DND-41 (cell line): Measurements from ENCODE around the gene FBXL13.
"Not testable (repeated sequence)": the region's sequence is repeated elsewhere in the genome, so short reads cannot be mapped to it uniquely, and the experiment has no call there.

Source experiments
- ATAC-seq: fragments of 200-7000 bp; cut with Tn5 transposase; 3 replicates; pipeline ENCODE4 v1.9.1; 2021; ENCODE audit warnings: low read depth; ENCODE audit not compliant: insufficient read depth
- DNase-seq: peaks from one replicate; pipeline ENCODE4 v3.0.0-alpha.2; 2020
- H2AFZ ChIP-seq: 2 replicates; pipeline ENCODE4 v1.6.0; 2012; ENCODE audit warnings: low read depth, low read length
- H3K27ac ChIP-seq: 2 replicates; pipeline ENCODE4 v1.5.1; 2012; ENCODE audit warnings: low read length, inconsistent platforms
- H3K27me3 ChIP-seq: fragments of 200-600 bp; sonication (generic); 2 replicates; pipeline ENCODE4 v1.6.0; 2012; ENCODE audit warnings: low read length, mild to moderate bottlenecking, inconsistent platforms; ENCODE audit not compliant: insufficient read depth, poor library complexity
- H3K36me3 ChIP-seq: 2 replicates; pipeline ENCODE4 v1.5.1; 2012; ENCODE audit warnings: low read length, inconsistent platforms; ENCODE audit not compliant: insufficient read depth
- H3K4me1 ChIP-seq: 2 replicates; pipeline ENCODE4 v1.5.1; 2012; ENCODE audit warnings: mild to moderate bottlenecking, low read length; ENCODE audit not compliant: insufficient read depth
- H3K4me2 ChIP-seq: 2 replicates; pipeline ENCODE4 v1.6.0; 2012; ENCODE audit warnings: mild to moderate bottlenecking, moderate library complexity, low read length, inconsistent platforms; ENCODE audit not compliant: insufficient read depth
- H3K4me3 ChIP-seq, 2 experiments: fragments of 200-600 bp in 1 of 2; shearing (Covaris generic) in 1 of 2; 2 replicates each; pipeline ENCODE4 v1.5.1; 2012 to 2016; ENCODE audit warnings: inconsistent platforms in 2 of 2, low read length in 2 of 2, mild to moderate bottlenecking in 2 of 2, low read depth in 1 of 2, moderate library complexity in 1 of 2
- H3K79me2 ChIP-seq: 2 replicates; pipeline ENCODE4 v1.6.0; 2012; ENCODE audit warnings: low read length, inconsistent platforms; ENCODE audit not compliant: insufficient read depth
- H3K9ac ChIP-seq: 2 replicates; pipeline ENCODE4 v1.6.0; 2012; ENCODE audit warnings: low read depth, mild to moderate bottlenecking, inconsistent platforms, low read length, moderate library complexity
- H3K9me3 ChIP-seq: 2 replicates; pipeline ENCODE4 v1.5.1; 2012; ENCODE audit warnings: low read length, moderate library complexity, mild to moderate bottlenecking, inconsistent platforms; ENCODE audit not compliant: insufficient read depth, severe bottlenecking
- H4K20me1 ChIP-seq: 2 replicates; pipeline ENCODE4 v1.6.0; 2012; ENCODE audit warnings: low read length; ENCODE audit not compliant: insufficient read depth
- EZH2 ChIP-seq: IDR thresholded peaks from 3 replicates; pipeline ENCODE4 v1.6.1; 2012; ENCODE audit warnings: borderline replicate concordance, low read depth, mild to moderate bottlenecking, moderate library complexity, low read length, inconsistent platforms; ENCODE audit not compliant: severe bottlenecking
- TF ChIP-seq, protein P1 (sequence below): IDR thresholded peaks from 2 replicates; pipeline ENCODE4 v1.5.1; 2012; ENCODE audit warnings: borderline replicate concordance, low read length, moderate library complexity, mild to moderate bottlenecking; ENCODE audit not compliant: poor library complexity, severe bottlenecking; ENCODE audit errors: extremely low read depth

FBXL13 gene

DNA sequence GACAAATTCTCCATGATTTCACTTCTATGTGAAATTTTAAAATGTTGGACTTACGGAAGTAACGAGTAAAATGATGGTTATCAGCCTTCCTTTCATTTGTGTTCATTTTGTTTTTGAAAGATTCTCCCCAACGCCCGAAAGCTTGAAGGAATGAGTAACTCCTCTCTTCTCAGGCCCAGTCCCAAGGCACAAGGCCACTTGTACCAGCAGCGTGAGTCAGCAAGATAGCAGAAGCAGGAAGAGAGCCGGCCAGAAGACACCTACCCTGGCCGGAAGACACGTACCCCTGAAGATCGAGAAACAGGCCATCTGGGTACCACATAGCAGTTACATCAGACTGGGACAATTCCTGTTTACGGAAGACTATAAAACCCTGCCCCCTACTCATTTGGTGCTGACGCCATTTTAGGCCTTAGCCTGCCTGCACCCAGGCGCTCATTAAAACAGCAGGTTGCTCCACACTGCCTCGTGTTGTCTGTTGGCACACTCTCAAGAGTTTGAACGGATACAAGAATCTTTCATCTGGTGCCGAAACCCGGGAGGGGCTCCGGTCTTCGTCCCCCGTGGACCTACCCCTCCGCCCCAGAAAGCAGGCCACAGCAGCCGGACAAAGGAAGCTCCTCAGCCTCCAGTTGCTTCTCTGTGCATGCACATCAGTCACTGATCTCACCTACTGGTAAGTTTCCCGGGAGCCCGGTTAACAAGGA lies 101.3 kb downstream of the FBXL13 start:
- Histone ChIP-seq H2AFZ (no peak overlapping the region), H3K36me3 (no peaks in the 10 kb centered on the region), H3K79me2 (no peaks in the 10 kb centered on the region), H3K9me3 (no peaks in the 10 kb centered on the region), H3K27ac (no peak overlapping the region), H3K4me3 (no peak overlapping the region), H3K4me2 (no peak overlapping the region), H4K20me1 (no peaks in the 10 kb centered on the region), H3K4me1 (no peaks in the 10 kb centered on the region), H3K9ac (no peak overlapping the region), H3K27me3 (no peaks in the 10 kb centered on the region)
- ATAC-seq (no peak), DNase-seq (no peak)
- TF ChIP-seq, protein P1, sequence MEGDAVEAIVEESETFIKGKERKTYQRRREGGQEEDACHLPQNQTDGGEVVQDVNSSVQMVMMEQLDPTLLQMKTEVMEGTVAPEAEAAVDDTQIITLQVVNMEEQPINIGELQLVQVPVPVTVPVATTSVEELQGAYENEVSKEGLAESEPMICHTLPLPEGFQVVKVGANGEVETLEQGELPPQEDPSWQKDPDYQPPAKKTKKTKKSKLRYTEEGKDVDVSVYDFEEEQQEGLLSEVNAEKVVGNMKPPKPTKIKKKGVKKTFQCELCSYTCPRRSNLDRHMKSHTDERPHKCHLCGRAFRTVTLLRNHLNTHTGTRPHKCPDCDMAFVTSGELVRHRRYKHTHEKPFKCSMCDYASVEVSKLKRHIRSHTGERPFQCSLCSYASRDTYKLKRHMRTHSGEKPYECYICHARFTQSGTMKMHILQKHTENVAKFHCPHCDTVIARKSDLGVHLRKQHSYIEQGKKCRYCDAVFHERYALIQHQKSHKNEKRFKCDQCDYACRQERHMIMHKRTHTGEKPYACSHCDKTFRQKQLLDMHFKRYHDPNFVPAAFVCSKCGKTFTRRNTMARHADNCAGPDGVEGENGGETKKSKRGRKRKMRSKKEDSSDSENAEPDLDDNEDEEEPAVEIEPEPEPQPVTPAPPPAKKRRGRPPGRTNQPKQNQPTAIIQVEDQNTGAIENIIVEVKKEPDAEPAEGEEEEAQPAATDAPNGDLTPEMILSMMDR = no peak
- no peak for TF ChIP-seq EZH2

DNA sequence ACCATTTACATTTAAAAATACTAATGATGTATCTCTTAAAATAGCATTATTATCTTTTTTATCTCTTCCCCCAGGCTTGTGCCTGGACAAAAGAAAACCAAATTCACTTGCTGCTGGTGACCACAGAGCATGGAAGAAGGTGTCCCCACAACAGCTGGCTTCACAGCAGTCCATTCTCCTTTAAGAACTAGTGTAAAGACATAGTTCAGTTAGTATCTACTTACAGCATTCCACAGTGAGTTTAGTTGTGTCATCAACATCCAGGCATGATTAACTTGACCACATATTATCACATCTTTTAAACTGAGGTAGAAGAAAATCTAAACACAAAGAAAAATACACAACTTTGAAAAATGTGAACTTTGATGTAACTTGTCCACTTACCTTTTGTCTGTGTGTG lies 106.8 kb downstream of the FBXL13 start:
- Histone ChIP-seq H3K79me2 (no peaks in the 10 kb centered on the region), H3K9ac (no peak overlapping the region), H2AFZ (no peak overlapping the region), H3K36me3 (no peaks in the 10 kb centered on the region), H3K4me3 (no peak overlapping the region), H3K9me3 (no peaks in the 10 kb centered on the region), H3K27me3 (no peaks in the 10 kb centered on the region), H3K4me2 (no peak overlapping the region), H3K4me1 (no peaks in the 10 kb centered on the region), H4K20me1 (no peaks in the 10 kb centered on the region), H3K27ac (no peak overlapping the region)
- TF ChIP-seq, protein P1 = no peak
- TF ChIP-seq EZH2 = no peak
- no peak for DNase-seq
- no peak for ATAC-seq

DNA sequence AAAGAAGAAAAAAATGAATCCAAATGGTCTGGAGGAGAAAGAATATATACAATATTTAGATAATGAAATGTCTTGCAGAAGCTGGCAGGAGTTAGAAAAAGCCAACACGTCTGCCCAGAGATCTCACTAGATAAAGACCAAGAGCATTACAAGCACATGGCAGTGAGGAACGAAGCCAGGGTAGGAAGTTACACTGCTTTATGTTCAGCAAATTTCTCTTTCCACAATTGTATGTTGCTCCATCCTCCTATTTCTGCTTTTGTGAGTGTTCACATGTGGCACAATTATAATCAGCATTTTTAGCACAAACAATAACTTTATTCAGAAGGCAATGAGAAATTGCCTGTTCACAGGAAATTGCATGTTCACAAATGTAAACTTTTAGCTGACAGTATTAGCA lies 108.1 kb downstream of the FBXL13 start:
- DNase-seq = no peak
- H3K4me3 ChIP-seq = no peak overlapping the region
- ATAC-seq = no peak
- no peaks in the 10 kb centered on the region for H3K4me1 ChIP-seq
- no peak overlapping the region for H3K4me2 ChIP-seq
- no peaks in the 10 kb centered on the region for H3K27me3 ChIP-seq
- no peaks in the 10 kb centered on the region for H4K20me1 ChIP-seq
- TF ChIP-seq, protein P1 = no peak
- TF ChIP-seq EZH2 = no peak
- H3K9me3 ChIP-seq = no peaks in the 10 kb centered on the region
- no peaks in the 10 kb centered on the region for H3K36me3 ChIP-seq
- no peak overlapping the region for H3K9ac ChIP-seq
- no peak overlapping the region for H2AFZ ChIP-seq
- no peak overlapping the region for H3K27ac ChIP-seq
- no peaks in the 10 kb centered on the region for H3K79me2 ChIP-seq

DNA sequence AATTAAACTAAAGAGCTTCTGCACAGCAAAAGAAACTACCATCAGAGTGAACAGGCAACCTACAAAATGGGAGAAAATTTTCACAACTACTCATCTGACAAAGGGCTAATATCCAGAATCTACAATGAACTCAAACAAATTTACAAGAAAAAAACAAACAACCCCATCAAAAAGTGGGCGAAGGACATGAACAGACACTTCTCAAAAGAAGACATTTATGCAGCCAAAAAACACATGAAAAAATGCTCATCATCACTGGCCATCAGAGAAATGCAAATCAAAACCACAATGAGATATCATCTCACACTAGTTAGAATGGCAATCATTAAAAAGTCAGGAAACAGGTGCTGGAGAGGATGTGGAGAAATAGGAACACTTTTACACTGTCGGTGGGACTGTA lies 112.6 kb downstream of the FBXL13 start:
- H3K27me3 ChIP-seq, H3K9ac ChIP-seq, H3K79me2 ChIP-seq, H3K9me3 ChIP-seq, DNase-seq, H3K4me3 ChIP-seq, H2AFZ ChIP-seq, H3K36me3 ChIP-seq, H3K4me2 ChIP-seq, H4K20me1 ChIP-seq, H3K4me1 ChIP-seq, H3K27ac ChIP-seq, ATAC-seq: not testable (repeated sequence)

DNA sequence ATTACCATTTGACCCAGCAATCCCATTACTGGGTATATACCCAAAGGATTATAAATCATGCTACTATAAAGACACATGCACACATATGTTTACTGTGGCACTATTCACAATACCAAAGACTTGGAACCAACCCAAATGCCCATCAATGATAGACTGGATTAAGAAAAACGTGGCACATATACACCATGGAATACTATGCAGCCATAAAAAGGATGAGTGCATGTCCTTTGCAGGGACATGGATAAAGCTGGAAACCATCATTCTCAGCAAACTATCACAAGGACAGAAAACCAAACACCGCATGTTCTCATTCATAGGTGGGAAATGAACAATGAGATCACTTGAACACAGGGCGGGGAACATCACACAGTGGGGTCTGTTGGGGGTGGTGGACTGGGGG lies 116.6 kb downstream of the FBXL13 start:
- H3K9me3 ChIP-seq, H3K4me2 ChIP-seq, H3K27ac ChIP-seq, DNase-seq, H3K36me3 ChIP-seq, H3K4me3 ChIP-seq, H3K27me3 ChIP-seq, ATAC-seq, H3K9ac ChIP-seq, H3K79me2 ChIP-seq, H3K4me1 ChIP-seq, H2AFZ ChIP-seq, H4K20me1 ChIP-seq: not testable (repeated sequence)

DNA sequence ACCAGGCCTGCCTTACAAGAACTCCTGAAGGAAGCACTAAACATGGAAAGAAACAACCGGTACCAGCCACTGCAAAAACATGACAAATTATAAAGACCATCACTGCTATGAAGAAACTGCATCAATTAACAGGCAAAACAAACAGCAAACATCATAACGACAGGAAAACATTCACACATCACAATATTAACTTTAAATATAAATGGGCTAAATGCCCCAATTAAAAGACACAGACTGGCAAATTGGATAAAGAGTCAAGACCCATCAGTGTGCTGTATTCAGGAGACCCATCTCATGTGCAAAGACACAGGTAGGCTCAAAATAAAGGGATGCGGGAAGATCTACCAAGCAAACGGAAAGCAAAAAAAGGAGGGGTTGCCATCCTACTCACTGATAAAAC lies 120.2 kb downstream of the FBXL13 start:
- H3K79me2 ChIP-seq, H3K9me3 ChIP-seq, H3K36me3 ChIP-seq, H3K27ac ChIP-seq, H3K27me3 ChIP-seq, H2AFZ ChIP-seq, H3K4me1 ChIP-seq, DNase-seq, H3K4me2 ChIP-seq, ATAC-seq, H3K4me3 ChIP-seq, H3K9ac ChIP-seq, H4K20me1 ChIP-seq: not testable (repeated sequence)
